Measurements from ENCODE around the gene TXNRD2.
"Not testable (repeated sequence)": the region's sequence is repeated elsewhere in the genome, so short reads cannot be mapped to it uniquely, and the experiment has no call there.

TXNRD2 gene

DNA sequence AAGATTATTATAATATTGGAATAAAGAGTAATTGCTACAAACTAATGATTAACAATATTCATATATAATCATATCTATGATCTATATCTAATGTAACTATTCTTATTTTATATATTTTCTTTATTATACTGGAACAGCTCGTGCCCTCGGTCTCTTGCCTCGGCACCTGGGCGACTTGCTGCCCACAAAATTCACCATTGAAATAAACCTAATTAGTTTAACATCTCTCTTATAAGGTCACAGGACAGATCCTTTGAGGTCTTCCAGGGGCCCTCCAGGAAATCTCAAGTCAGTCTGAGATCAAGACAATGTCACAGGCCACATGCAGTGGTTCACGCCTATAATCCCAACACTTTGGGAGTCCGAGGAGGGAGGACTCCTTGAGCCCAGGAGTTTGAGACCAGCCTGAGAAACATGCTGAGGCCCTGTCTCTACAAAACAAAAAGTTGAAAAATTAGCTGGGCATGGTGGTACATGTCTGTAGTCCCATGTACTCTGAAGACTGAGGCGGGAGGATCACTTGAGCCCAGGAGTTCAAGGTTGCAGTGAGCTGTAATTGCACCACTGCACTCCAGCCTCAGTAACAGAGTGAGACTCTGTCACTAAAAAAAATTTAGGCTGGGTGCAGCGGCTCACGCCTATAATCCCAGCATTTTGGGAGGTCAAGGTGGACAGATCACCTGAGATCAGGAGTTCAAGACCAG is 6.6 kb upstream of the TXNRD2 start:
- no peak for DNase-seq

DNA sequence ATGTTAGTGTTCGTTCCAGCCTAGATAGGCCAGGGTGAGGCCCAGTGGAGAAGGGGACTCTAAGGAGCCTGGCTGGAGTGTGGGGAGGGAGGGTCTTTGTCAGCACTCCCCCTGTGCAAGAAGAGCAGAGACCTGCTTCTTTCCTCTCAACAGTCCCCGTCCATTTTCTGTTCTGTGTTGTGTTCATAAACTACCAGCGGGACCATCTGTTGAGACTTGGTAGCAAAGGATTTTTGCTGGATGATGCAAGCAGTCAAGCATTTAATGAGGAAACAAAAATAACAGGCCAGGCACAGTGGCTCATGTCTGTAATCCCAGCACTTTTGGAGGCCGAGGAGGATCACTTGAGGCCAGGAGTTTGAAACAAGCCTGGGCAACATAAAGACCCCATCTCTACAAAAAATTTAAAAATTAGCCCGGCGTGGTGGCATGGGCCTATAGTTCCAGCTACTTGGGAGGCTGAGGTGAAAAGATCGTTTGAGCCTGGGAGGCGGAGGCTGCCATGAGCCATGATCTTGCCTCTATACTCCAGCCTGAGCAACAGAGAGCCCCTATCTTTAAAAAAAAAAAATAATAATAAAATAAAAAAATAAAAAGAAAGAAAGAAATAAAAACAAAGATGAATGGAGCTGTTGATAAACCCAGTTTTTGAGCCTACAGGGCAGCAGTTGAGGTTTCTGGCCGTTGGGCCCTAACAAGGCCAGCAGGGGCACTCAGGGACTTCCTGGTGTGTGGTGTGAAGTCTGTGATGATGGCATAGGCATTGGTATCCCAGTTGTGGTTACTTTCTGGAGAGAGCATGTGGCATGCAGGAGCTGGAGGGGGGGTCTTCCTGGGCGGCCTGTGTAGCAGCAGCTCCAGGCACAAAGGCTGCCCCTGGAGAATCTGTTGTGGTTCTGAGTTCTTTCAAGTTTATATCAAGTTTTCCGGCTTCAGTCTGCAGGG is 1.7 kb upstream of the TXNRD2 start:
- peak in 1 of 14 donors; percentile 91 for DNase-seq

DNA sequence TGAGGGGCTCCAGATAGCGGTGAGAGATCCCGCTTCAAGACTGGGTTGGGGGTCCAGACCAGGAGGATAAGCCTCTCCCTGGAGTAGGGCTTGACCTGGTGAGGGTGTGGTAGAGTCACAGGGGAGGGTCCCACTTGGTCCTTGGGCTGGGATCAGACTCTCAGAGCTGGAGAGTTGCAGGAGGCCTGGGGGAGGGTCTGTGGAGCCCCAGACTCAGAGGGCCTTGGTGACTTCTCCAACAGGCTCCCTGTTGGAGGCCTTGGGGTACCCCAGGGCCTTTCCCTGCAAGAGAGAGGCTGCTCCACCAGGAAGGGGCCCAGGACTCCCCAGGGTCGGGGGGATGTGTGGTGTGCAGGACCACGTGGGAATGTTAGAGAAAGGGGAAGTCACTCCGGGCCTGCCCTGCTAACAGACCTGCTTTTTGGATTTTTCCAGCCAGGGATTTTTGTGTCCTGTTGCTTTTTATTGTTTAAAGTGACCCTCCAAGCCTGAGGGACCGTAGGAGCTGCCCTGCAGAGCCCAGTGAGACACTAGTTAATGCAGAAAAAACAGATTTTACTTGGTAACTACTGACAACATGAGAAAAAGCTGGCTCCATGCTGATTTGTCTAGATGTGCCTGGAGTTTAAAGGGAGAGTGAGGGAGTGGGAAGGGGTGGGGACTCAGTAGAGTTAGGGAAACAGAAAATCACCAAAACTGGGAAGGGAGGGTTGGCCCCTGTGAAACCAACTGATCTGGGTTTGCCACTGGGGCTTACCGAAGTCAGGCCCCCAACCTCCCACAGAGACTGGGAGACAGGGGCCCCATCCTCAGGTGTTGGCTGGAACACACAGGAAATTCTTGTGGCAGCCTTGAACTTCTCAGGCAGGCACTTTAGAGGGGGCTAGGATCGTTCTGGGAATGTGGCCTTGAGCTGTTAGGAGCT is 801 bp upstream of the TXNRD2 start:
- peak in 6 of 14 donors; percentile 27 to 71 (median 44) for DNase-seq

DNA sequence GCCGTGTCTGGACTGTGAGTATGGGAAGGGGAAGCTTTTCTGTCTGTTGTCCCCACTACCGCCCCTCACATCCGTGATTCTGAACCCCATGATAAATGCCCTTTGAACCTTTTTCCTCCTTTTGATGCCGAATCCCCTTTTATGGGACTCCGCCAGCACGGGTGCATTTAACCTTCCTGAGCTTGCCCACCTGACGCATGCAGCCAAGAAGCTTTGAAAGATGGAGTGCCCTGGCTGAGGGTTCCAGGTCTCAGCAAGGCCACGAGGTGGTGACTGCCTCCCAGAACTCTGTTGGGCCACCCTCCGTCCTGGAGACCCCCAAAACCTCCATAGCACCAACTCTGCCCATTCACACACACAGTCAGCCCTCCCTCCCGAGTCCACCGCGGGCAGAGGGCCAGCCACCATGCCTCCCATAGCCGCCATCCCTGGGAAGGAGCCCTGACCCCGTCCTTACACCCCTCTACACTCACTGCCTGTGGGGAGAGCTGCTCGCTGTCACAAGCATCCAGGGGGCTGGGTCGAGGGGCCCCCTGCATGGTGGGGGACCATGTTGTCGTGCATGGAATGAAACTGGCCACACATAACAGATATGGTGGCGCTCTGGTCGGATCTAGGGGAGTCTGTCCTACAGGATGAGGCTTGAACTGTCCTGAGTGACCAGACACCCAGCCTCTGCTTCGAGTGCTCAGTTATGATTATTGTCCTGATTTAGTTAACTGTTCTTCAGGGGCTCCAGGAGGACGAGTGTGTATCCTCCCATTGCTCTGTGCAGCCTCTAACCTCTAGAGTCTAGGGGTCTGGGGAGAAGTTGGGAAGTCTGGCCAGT is 868 bp downstream of the TXNRD2 start:
- DNase-seq, result no peak

DNA sequence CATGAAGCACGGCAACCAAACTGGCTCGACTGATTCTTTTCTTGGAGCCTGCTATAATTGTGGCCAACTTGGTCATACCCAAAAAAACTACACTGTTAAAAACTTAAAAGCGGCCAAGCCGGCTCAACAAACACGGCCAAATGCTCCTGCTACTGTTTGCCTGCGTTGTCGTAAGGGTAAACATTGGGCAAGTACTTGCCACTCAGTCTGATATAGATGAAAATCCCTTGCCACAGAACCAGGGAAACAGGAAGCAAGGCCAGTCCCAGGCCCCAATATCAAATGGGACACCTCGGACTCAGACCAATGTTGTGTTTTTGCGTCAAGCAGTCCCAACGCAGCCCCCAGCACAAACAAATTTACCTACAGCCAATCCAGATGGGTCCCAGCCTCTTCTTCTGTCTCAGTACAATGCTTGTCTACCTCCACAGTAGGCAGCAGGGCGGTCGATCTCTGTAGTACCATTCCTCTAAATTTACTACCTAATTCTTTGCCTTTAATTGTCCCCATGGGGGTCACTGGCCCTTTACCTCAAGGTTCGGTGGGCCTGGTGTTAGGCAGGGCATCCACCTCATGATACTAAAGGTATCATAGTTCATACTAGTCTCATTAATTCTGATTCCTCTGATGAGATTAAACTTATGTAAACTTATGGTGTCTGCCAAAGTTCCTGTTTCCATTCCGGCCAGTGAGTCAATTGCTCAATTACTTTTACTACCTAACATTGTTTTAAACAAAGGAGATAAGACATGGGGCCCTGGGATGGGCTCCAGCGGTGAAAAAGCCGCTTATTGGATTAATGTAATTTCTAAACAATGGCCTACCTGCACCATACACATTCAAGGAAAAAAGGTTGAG is 3.8 kb downstream of the TXNRD2 start:
- no peak for DNase-seq

DNA sequence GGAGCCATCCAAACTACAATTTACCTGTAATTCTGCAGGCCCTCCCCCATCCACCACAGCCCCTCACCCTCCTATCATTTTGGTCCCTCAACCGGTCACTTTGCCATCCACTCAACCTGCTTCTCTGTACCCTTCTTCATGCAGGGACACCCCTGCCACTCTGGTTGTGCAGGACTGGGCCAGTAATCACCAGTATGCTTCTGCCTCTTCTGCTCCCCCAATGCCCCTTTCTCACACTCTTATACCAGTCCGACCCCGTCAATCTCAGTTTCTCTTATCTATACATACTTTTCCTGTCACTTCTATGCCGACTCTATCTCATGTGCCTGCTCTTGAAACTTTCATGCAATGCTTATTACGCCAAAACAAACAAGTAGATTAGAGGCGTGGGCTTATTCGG is 5.1 kb downstream of the TXNRD2 start:
- no peak for DNase-seq

DNA sequence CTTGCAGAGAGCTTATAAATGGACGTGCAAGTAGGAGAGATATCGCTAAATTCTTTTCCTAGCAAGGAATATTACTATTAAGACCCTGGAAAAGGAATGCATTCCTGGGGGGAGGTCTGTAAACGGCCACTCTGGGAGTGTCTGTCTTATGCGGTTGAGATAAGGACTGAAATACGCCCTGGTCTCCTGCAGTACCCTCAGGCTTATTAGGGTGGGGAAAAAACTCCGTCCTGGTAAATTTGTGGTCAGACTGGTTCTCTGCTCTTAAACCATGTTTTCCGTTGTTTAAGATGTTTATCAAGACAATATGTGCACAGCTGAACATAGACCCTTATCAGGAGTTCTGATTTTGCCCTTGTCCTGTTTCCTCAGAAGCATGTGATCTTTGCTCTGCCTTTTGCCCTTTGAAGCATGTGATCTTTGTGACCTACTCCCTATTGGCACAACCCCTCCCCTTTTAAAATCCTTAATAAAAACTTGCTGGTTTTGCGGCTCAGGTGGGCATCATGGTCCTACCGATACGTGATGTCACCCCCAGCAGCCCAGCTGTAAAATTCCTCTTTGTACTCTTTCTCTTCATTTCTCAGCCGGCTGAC is 6.4 kb downstream of the TXNRD2 start:
- not testable (repeated sequence) for DNase-seq

DNA sequence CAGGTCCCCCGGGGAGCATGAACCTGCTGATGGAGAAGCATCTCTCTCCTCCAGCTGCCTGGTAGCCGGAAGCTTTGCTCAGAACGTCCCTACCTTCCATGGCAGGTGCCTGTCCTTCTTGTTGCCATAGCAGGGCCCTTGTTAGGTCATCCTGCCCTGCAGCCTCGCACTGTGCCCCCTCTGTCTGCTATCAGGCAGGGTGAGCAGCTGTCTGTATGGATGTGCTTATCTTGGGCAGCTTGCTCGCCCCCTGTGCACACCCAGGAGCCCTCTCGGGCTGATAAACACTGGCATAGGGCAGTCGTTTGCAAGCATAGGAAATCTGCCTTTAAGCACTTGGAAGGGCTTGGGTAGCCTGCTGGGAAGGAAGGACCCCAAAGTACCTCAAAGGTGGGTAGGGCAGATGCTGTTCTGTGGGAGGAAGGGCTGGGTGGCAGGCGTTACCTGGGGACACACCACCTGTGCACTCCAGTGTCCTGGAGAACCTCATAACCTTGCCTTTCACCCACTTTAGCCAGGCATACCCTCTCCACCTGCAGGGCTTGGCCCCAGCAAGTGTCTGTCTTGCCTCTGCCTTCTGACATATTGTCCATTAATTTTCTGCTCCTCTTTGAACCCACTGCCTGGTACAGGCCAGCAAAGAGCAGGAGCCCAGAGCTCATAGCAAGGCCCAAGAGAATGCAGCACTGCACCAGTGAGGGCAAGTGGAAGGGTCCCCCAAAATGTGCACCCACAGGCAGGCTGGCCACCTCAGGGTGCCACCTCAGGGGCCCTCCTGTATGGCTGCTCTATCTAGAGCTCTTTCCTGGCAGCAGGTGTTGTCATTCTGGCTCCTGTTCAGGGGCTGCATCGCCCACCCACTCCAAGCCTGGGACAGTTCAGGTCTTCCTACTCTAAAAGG is 8.0 kb downstream of the TXNRD2 start:
- DNase-seq, result no peak

DNA sequence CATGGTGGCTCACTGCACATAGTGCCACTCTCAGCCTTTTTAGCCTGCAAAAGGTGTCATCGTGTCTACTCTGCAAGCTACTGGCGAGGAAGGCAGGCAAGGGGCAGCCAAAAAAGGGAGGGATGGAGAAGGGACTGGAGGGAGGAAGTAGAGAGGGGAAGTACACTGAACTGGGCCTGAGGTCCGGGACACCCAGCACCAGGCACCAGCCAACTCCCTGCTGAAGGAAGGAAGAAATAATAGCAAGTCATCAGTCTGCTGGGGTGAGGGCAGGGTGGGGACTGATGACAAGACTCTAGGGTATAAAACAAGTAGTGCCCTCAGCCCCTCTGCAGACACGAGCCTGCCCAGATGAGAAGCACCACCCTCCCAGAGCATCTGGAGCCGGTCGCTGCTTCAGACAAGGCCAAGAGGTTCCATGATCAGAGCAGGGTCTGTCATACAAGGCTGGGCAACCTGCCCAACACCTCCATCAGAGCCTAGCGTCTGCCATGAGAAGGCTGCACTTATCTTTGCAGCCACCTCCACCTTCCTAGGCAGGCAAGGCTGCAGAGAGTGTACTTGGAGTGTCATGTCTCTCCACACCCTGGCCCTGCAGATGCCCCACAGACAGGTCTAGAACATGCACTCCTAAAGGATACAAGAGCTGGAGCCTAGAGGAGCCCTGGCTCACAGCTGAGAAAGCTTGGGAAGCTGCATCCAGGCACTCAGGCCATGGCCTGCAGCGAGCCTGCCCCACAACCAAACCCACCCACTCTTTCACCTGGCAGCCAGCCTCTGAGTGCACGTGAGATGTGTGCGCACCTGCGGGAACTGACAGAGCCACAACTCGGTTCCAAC is 9.0 kb downstream of the TXNRD2 start:
- DNase-seq, result peak in 1 of 14 donors; percentile 57

DNA sequence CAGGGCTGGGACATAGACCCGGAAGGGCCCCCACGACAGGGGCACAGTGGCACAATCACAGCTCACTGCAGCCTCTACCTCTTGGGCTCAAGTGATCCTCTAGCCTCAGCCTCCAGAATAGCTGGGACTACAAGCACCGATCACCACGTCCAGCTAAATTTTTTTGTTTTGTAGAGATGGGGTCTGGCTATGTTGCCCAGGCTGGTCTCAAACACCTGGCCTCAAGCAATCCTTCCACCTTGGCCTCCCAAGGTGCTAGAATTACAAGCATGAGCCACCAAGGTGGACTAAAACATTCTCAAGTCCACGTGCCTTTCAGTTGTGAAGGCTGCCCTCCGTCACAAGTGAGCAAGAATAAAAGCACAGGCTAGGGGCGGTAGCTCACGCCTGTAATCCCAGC is 10.1 kb downstream of the TXNRD2 start:
- DNase-seq, result no peak

DNA sequence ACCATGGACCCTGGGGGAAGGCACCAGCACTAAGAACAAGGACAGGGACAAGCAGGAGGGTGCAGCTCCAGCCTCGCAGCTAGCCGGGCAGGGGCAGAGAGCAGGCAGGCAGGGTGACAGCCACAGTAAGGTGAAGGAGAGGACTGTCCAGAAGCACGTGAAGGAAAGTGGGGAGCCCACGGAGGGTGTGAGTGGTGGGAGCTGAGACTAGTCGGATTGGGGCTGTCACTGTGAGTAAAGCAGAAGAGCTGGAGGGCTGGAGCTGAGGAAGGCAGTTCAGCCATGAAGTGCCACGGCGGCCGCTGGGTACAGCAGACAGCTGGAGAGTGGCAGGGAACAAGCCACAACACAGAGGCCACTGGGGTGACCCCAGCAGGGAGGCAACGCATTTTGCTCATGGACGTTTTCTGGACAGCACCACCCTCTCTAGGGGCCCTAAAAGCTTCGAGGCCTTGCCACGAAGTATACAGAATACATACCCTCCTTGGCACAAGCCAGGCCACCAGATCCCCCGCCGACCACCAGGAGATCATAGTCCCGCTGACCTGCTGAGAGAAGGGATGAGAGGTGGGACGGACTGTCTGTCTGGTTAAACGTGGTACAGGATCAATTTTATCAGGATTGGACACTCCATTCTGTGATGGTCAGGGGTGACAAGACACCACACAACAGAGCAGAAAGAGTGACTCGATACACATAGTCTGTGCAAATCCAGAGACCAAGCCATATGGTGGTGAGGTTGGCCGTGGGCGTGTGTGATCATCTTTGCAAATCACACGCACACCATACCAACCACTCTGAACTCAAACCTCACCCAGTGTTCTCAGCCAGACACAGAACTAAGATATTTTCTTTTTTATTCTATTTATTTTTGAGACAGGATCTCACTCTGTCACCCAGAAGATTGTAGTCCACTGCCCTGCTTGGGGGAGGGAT is 10.8 kb downstream of the TXNRD2 start:
- no peak for DNase-seq

DNA sequence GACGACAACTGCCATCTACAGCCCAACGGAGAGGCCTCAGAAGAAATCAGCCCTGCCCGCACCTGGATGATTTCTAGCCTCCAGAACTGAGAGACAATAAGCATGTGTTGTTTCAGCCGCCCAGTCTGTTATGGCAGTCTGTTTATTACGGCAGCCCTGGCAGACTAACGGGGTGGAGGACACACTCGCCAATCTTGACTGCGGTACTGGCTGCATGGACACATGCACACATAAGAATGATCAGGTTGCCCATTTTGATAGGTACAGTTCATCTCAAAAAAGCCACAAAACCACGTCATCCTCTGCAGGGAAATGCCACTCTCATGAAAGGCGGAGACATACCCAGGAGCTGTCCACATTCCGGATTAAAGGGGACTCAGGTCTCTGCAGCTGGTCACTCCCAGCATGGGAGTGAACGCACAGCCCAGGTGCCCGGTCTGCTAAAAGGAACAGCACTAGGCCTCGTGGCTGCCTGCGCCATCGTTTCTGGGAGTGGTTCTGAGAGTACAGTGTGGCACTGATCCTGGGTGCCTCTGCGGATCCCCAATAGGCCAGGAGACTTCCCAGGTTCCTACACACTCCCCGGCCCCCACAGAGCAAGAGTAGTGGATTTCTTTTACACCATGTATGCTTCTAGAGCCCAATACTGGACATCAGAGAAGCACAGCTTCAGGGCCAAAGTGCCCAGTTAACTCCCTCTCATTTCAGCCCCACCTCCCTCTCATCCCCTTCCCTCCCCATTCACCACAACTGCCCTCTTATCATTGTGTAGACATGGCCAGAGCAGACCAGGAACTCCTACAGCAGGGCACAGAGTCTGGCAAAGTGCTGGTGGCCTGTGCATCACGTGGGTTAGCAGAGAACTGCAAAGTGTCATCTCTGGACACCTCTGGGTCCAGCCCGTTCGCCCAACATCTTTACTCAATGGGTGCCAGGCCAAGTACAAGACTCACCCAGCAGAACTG is 11.8 kb downstream of the TXNRD2 start:
- peak in 1 of 14 donors; percentile 93 for DNase-seq

DNA sequence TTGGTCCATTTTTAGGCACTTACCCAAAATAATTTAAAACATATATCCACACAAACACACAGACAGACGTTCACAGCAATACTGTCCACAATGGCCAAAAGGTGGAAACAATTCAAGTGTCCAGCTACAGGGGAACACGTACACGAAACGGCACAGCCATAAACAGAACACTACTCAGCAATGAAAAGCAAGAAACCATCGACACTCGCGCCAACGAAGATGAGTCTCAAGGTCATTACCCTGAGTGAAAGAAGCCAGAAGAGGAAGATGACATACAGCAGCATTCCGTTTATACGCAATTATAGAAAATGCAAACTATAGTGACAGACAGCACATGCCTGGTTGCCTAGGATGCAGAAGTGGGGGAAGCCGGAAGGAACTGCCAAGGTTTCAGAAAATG is 13.4 kb downstream of the TXNRD2 start:
- DNase-seq, result no peak

DNA sequence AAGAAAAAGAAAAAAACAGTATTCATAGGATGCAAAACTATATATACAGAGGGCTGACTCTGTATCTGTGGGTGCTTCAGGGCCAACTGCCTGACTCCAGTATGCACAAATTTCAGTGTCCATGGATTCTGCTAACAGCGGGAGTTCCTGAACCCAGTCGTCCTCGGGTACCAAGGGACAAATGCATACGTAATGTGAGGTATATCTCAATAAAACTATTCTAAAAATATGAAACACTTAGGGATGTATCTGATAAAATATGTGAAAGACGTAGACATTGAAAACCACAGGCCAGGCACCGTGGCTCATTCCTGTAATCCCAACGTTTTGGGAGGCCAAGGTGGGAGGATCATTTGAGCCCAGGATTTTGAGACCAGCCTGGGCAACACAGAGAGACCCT is 13.9 kb downstream of the TXNRD2 start:
- DNase-seq, result no peak

DNA sequence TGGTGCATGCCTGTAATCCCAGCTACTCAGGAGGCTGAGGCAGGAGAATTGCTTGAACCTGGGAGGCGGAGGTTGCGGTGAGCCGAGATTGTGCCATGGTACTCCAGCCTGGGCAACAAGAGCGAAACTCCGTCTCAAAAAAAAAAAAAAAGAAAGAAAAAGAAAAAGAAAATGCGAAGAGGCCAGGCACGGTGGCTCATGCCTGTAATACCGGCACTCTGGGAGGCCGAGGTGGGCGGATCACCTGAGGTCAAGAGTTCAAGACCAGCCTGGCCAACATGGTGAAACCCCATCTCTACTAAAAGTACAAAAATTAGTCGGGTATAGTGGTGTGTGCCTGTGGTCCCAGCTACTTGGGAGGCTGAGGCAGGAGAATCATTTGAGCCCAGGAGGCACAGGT is 15.6 kb downstream of the TXNRD2 start:
- not testable (repeated sequence) for DNase-seq
